GM12873 (cell line): Measurements from ENCODE around the gene PCCA.
A peak's percentile ranks its signal among the peaks of the same experiment; 100 is the strongest.

Experiments
- CTCF ChIP-seq: IDR thresholded peaks from 2 replicates; pipeline ENCODE4 v1.5.1; 2012; ENCODE audit warnings: low read depth, mild to moderate bottlenecking, moderate library complexity, low read length, control low read depth; ENCODE audit not compliant: insufficient read depth; ENCODE audit errors: missing control alignments

Gene PCCA

GRCh38 chr13:100409132-100409531 lies 320.2 kb downstream of the PCCA start:
- TF ChIP-seq CTCF = no peak

- TF ChIP-seq CTCF = no peak
Observed at GRCh38 chr13:100423375-100423774, 334.5 kb downstream of the PCCA start.

- TF ChIP-seq CTCF = no peak
Observed at GRCh38 chr13:100428986-100429385, 340.1 kb downstream of the PCCA start.

GRCh38 chr13:100432611-100433010 lies 343.7 kb downstream of the PCCA start:
- TF ChIP-seq CTCF = peak; percentile 25

- TF ChIP-seq CTCF = no peak
Observed at GRCh38 chr13:100433475-100433874, 344.6 kb downstream of the PCCA start.

- no peak for TF ChIP-seq CTCF
Observed at GRCh38 chr13:100434010-100434763, 345.3 kb downstream of the PCCA start.

- TF ChIP-seq CTCF = no peak
Observed at GRCh38 chr13:100436099-100436498, 347.2 kb downstream of the PCCA start.
